Epithelial cell of proximal tubule (primary cell): ENCODE data around the gene RFX8. TPM values are rescaled to one million over a fixed set of nuclear protein-coding genes. Genes with fewer than 3 reads are reported as not detected.

Experiments used
- DNase-seq: peaks from one replicate; pipeline ENCODE4 v3.0.0-alpha.2; 2011; ENCODE audit warnings: low read depth
- H3K4me3 ChIP-seq: 2 replicates; pipeline ENCODE4 v1.5.1; 2011; ENCODE audit warnings: low read depth, mild to moderate bottlenecking, low read length
- CTCF ChIP-seq: conservative IDR thresholded peaks from 2 replicates; pipeline ENCODE4 v1.5.1; 2012; ENCODE audit warnings: low read depth, mild to moderate bottlenecking, low read length
- total RNA-seq: library from RNA; depleted of rRNA; stranded (reverse); fragments of >200 nt; gene quantifications from 2 replicates; pipeline ENCODE4 v1.2.3, GENCODE V29; 2015

Gene RFX8
- total RNA-seq, 1 donor from 2014 or later, result not detected

DNA sequence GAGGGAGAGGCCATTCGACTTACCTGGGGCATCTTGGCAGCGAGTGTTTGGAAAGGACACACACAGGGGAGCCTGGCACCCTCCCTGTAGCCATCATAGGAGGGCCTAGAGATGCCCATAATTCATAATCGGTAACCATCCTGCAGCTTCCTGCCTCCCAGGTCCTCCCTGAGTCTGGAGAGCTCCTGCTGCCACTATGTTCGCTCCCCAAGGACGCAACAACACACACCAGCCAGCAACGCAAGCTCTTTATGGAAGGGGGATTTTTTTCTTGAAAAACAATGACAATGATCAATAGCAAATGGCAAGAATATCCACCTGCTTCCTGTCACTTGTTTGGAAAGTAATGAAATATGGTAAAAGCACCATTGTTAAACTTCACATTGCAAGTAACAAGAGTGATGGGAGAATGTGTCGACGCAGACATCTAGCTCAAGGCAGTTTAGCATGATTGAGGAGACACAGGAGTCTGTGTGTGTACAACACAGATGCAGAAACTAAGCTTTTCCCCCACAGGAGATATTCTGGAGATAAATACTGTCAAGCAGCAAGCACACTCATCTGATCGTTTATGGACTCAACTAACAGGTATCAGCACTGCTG is 62.7 kb downstream of the RFX8 start:
- no peak for DNase-seq
- H3K4me3 ChIP-seq, result no peak overlapping the region
- no peak for TF ChIP-seq CTCF

- TF ChIP-seq CTCF, result no peak
- DNase-seq, result no peak
- no peak overlapping the region for H3K4me3 ChIP-seq
Measured at GRCh38 chr2:101410746-101411145, 64.2 kb downstream of the RFX8 start.

- no peak overlapping the region for H3K4me3 ChIP-seq
- TF ChIP-seq CTCF, result no peak
- DNase-seq, result no peak
Measured at GRCh38 chr2:101410114-101410513, 64.8 kb downstream of the RFX8 start.

DNA sequence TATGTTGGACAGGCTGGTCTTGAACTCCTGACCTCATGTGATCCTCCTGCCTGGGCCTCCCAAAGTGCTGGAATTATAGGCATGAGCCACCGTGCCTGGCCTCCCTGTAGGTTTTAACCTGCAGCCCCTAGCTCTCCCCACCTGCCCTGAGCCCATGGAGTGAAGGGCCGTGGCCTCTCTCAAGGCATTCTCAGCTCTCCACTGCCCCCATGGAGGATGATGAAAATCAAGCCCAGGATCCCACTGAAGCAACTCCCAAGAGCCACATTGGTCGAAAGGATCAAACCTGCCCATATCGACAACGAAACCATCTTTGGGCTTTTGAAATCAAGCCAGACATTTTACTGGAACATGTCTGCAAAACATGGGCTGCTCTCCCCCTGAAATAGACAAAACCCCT is 65.2 kb downstream of the RFX8 start:
- no peak for DNase-seq
- TF ChIP-seq CTCF, result peak; percentile 13
- no peak overlapping the region for H3K4me3 ChIP-seq

GRCh38 chr2:101408925-101409324 is 66.0 kb downstream of the RFX8 start:
- TF ChIP-seq CTCF, result no peak
- DNase-seq, result no peak
- no peak overlapping the region for H3K4me3 ChIP-seq

- TF ChIP-seq CTCF, result no peak
- H3K4me3 ChIP-seq, result no peak overlapping the region
- no peak for DNase-seq
Measured at GRCh38 chr2:101405351-101405899, 69.5 kb downstream of the RFX8 start.

GRCh38 chr2:101403745-101404144 is 71.2 kb downstream of the RFX8 start:
- no peak for DNase-seq
- TF ChIP-seq CTCF, result no peak
- no peak overlapping the region for H3K4me3 ChIP-seq
